Activated CD4-positive, alpha-beta T cell treated with anti-CD3 and anti-CD28 coated beads for 48 hours (primary cell): Measurements from ENCODE around the gene CDC42EP5.
"Not testable (repeated sequence)": the region's sequence is repeated elsewhere in the genome, so short reads cannot be mapped to it uniquely, and the experiment has no call there.

Experiments
- DNase-seq: peaks from one replicate; pipeline ENCODE4 v3.0.0-alpha.2; 2020

Gene CDC42EP5

GRCh38 chr19:54489341-54489740, 16.2 kb upstream of the CDC42EP5 start:
- DNase-seq: no peak

GRCh38 chr19:54485851-54486250, 12.8 kb upstream of the CDC42EP5 start:
- no peak for DNase-seq

DNA sequence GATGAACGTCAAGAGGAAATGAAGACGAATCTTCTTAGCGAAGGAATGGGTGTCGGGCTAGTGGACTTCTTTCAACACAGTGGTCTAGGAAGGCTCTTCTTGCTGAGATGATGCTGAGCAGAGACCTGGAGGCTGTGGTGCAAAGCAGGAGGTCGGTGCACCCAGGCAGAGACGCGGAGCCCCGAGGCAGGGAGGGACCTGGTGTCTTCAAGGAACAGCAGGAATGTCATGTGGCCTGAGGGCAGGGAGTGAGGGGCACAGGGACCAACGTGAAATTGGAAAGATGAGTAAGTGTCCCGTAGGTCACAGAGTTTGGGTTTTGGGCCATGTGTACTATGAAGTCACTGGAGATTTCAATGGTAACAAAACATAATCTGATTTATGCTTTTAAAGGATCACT, 11.4 kb upstream of the CDC42EP5 start:
- no peak for DNase-seq

- DNase-seq: no peak
Measured at GRCh38 chr19:54482889-54483288, 9.8 kb upstream of the CDC42EP5 start.

DNA sequence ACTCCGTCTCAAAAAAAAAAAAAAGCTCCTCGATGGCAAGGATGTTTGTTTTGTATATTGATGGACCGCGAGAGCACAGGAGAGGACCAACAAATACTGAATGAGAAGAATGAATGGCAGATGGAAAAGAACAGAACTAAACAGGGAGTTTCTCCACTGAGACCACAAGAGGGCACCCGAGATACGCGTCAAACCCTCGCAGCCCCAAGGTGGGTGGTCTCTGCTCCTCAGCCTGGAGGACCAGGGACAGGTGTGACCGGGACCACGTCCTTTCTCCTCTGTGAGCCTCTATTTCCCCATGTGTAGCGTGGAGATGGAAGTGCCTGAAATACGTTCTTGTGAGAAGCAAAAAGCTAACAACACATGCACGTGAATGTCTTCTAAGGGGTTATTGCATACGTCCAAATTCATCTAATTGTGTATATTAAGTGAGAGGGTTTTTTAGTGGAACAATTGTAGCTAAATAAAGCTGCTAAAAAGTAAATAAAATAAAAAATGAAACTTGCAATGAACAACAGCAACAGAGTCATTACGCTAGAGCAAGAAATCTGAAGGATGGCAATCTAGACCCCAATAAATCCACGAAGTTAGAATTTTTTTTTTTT, 8.3 kb upstream of the CDC42EP5 start:
- peak; percentile 47 for DNase-seq

- no peak for DNase-seq
Measured at GRCh38 chr19:54480051-54480450, 7.0 kb upstream of the CDC42EP5 start.

DNA sequence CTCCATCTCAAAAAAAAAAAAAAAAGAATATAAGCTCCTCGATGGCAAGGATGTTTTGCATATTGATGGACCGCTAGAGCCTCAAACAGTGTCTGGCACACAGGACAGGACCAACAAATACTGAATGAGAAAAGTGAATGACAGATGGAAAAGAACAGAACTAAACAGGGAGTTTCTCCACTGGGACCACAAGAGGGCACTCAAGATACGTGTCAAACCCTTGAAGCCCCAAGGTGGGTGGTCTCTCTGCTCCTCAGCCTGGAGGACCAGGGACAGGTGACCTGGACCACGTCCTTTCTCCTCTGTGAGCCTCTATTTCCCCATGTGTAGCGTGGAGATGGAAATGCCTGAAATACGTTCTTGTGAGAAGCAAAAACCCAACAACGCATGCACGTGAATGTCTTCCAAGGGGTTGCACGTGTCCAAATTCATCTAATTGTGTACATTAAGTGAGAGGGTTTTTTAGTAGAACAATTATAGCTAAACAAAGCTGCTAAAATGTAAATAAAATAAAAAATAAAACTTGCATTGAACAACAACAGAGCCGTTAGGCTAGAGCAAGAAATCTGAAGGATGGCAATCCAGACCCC, 5.7 kb upstream of the CDC42EP5 start:
- DNase-seq: peak; percentile 41

- no peak for DNase-seq
Measured at GRCh38 chr19:54477650-54478049, 4.6 kb upstream of the CDC42EP5 start.

DNA sequence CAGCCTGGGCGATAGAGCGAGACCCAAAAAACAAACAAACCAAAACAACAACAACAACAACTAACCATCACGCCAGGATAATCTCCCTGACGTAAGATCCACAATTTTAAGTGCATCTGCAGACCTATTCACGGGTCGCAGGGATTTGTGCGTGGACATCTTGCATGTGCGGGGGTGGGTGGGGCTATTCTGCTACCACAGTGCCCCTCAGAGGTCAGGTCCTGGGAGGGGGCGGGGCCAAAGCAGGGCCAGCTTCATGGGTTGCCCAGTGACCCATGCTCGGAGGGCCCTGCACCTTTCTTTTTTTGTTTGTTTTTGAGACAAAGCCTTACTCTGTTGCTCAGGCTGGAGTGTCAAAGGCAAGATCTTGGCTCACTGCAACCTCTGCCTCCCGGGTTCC, 2.6 kb upstream of the CDC42EP5 start:
- DNase-seq: no peak

GRCh38 chr19:54473892-54474372, 836 bp upstream of the CDC42EP5 start:
- DNase-seq: no peak

- no peak for DNase-seq
Measured at GRCh38 chr19:54470991-54471782, 1.9 kb downstream of the CDC42EP5 start.

DNA sequence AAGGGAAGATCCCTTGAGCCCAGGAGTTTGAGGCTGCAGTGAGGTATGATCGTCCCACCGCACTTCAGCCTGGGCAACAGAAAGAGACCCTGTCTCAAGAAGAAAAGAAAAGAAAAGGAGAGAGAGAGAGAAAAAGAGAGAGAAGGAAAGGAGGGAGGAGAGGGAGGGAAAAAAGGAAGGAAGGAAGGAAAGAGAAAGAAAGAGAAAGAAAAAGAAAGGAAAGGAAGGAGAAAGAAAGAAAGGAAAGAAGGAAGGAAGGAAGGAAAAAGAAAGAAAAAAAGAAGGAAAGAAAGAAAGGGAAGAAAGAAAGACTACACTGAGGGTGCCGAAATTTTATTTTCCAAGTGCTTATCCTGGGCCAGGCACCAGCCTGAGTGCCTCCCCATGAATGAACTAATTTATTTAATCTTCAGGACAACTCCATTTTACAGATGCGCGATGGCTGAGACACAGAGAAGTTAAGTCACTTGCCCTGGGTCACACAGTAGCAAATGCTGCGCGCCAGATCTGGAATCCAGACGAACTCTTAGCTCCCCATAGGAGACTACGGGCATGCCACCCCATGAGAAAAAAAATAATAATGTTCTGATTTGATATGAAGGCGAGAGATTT, 2.7 kb downstream of the CDC42EP5 start:
- no peak for DNase-seq

GRCh38 chr19:54469496-54469934, 3.6 kb downstream of the CDC42EP5 start:
- no peak for DNase-seq

DNA sequence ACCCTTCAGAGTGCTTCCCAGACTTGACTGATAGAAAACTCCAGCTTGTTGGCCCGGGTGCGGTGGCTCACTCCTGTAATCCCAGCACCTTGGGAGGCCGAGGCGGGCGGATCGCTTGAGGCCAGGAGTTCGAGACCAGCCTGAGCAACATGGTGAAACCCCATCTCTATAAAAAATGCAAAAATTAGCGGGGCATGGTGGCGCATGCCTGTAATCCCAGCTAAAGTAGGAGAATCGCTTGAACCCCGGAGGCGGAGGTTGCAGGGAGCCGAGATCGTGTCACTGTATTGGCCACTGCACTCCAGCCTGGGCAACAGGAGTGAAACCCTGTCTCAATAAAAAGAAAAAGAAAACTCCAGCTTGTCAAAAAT, 7.0 kb downstream of the CDC42EP5 start:
- DNase-seq: not testable (repeated sequence)

DNA sequence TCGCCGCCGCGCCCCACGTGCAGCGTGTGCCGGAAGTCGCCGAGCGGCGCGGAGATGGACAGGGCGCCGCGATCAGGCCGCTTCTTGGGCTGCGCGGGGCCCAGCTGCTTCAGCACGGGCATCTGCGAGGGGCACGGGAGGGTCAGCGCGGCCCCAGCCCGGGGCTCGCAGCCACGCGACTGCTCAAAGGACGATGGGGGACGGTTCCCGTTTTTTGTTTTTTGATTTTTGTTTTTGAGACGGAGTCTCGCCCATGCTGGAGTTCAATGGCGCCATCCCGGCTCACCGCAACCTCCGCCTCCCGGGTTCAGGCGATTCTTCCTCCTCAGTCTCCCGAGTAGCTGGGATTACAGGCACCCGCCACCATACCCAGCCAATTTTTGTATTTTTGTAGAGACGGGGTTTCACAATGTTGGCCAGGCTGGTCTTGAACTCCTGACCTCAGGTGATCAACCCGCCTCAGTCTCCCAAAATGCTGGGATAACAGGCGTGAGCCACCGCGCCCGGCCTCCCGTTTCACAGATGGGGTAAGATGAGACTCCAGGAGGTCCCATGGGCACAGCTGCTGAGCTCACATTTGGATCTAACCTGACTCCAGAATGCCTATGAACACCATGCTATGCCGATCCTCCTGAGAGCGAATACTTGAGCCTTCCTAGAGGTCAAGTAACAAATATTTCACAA, 7.5 kb downstream of the CDC42EP5 start:
- DNase-seq: no peak

- peak; percentile 92 for DNase-seq
Measured at GRCh38 chr19:54464630-54465425, 8.3 kb downstream of the CDC42EP5 start.

DNA sequence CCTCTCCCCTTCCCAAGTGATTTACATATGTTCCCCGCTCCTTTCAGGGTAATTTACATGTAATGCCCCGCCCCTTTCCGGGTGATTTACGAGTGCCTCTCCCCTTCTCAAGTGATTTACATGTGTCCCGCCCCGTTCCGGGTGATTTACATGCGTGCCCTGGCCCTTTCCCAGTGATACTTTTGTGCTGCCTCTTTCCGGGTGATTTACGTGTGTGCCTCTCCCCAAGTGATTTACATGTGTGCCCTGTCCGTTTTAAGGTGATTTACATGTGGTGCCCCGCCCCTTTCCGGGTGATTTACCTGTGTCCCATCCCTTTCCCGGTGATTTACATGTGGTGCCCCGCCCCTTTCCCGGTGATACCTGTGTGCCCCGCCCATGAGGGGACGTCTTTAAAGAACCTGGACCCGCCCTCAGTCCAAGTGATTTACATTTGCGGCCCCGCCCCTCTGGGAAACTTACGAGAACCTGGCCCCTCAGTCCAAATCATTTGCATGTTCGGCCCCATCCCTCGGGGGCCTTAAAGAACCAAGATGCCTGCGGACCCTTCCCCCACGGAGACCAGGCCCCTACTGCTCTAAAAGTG, 9.0 kb downstream of the CDC42EP5 start:
- DNase-seq: peak; percentile 96

- peak; percentile 99 for DNase-seq
Measured at GRCh38 chr19:54463531-54464043, 9.5 kb downstream of the CDC42EP5 start, which contains the start of gene LENG9. TSS of gene LENG9 (minus strand) at chr19:54463778. CDS start at chr19:54463526, 252 bp downstream.

DNA sequence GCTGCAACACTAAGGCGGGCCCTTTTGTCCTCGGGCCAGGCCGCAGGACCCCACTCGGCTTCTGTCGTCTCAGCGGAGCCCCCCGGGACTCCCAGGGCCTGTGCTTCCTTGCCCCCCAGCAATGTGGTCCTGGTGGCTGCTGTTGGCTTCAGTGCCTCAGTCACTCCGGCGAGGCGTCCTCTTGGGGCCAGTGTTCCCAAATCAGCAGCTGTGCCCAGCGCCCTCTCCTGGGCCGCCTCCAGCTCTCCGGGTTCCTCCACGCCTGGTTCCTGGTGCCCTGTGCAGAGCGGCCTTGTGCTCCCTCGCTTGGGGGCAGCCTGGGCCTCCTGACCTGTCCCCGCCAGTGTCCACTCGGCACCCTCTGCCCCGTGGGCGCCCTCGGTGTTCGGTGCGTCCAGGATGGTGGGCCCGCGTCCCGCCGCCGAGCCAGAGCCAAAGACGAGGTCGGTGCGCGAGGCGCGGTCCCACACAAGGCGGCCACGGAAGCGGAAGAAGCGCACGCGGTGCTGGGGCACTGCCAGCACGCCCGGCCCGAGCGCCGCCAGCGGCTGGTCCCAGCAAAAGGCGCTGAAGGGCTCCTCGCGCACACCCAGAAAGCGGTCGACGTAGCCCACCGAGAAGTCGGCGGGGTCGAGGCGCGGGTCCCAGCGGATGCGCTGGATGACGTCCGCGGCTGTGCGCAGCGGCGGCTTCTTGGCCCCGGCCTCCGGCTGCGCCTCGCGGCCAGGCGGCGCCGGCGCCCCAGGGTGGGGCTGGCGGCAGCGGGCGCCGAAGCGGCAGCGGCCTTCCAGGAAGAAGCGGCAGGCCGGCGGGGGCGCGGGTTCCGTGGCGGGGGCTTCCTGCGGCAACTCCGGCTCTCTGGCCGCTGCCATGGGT, 10.2 kb downstream of the CDC42EP5 start:
- peak; percentile 76 for DNase-seq

GRCh38 chr19:54462047-54462654, 10.9 kb downstream of the CDC42EP5 start:
- no peak for DNase-seq
